Smooth muscle cell of trachea (primary cell): ENCODE data around the gene AKR1C8. TPM values are rescaled to one million over a fixed set of nuclear protein-coding genes. Genes with fewer than 3 reads are reported as not detected.

Experiments used
- total RNA-seq: library from RNA; depleted of rRNA; stranded (reverse); fragments of >200 nt; gene quantifications from 2 replicates; pipeline ENCODE4 v1.2.1, GENCODE V29; 2014

AKR1C8 gene
- not detected in 2 replicates for total RNA-seq

DNA sequence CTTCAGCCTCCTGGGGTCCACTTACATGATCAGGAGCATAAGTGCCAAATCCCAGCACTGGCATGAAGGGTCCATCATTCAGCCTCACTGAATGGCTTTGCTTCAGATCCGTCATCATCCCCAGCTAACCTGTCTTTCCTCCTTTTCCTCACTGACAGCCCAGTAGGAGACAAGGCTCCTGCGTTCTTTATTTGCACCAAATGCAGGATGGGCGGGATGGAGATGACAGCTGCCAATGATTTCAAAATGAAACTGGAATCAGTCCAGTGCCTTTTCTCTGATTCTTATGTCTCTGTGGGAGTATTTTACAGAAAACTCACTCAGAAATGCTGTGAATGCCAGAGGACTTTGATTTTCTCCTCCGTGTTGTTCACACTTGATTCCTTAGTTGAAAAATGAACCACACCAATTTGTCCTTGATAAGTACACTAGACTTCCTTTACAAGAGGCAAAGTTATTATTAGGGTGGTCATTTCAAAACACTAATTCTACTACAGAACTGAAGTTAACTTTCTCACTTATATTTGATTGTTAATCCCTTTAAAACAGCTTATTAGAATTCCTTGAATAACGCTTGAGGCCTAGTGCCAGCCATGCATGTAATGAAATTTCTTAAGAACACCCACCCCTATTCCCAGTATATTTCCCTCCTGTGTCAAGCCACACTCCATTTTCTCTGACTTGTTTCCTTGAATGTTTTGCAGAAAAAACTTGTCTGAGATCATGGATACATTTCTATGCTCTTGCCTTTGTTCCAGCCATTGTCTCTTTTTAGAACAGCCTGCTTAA, at the start of gene AKR1C8:
TSS of gene AKR1C8 (minus strand) at position 164 of the 789 bp plus-strand sequence. CDS start at position 118, 46 bp downstream.

GRCh38 chr10:5196702-5197113, 11.8 kb upstream of the AKR1C8 start, which contains the start of gene AKR1C4:
Gene AKR1C4, plus strand, starts transcription at chr10:5196837. Its CDS starts 31 bp downstream, at chr10:5196868.

Other genes with a start within 250 kb of the AKR1C8 start
- gene AKR1C1, start 221.7 kb downstream of the AKR1C8 start, total RNA-seq = 528 and 638 TPM in 2 replicates
- 51.9 and 62.1 TPM in 2 replicates for gene AKR1C2, start 181.3 kb downstream of the AKR1C8 start, total RNA-seq
- 104 and 182 TPM in 2 replicates for gene AKR1C3, start 90.7 kb downstream of the AKR1C8 start, total RNA-seq
- gene AKR1C4, start 11.7 kb upstream of the AKR1C8 start, total RNA-seq = not detected in 2 replicates
- gene UCN3, start 179.8 kb upstream of the AKR1C8 start, total RNA-seq = not detected in 2 replicates
- not detected in 2 replicates for gene TUBAL3, start 219.7 kb upstream of the AKR1C8 start, total RNA-seq
- 15.2 and 23.0 TPM in 2 replicates for gene NET1, start 227.4 kb upstream of the AKR1C8 start, total RNA-seq